Kidney (tissue), 14 donors: ENCODE data around the gene SLC1A2. TPM values are rescaled to one million over a fixed set of nuclear protein-coding genes. Genes with fewer than 3 reads are reported as not detected.

Experiments used
- DNase-seq, 5 donors: peaks; one replicate each; pipeline ENCODE4 v3.0.0-alpha.2; 2013 to 2020
- FAIRE-seq: peaks from 2 replicates; lab custom pipeline; 2012; peaks lifted over from hg19 to GRCh38; lab: Jason Lieb, UNC
- H3K27ac ChIP-seq, 2 donors: one replicate each; pipeline ENCODE4 v1.7.0; 2013; ENCODE audit warnings: low read depth in 2 of 2, low read length in 2 of 2, inconsistent platforms in 1 of 2
- H3K27me3 ChIP-seq: one replicate; pipeline ENCODE4 v1.7.1; 2013; ENCODE audit warnings: low read length, inconsistent platforms; ENCODE audit not compliant: control insufficient read depth, insufficient read depth
- H3K36me3 ChIP-seq, 3 donors: one replicate each; pipeline versions ENCODE4 v1.7.0 to v1.7.1; 2013; ENCODE audit warnings: low read length in 3 of 3, control low read depth in 1 of 3, inconsistent platforms in 1 of 3; ENCODE audit not compliant: insufficient read depth in 3 of 3, control insufficient read depth in 2 of 3
- H3K4me1 ChIP-seq, 3 donors: one replicate each; pipeline versions ENCODE4 v1.7.0 to v1.7.1; 2013; ENCODE audit warnings: low read length in 3 of 3, inconsistent platforms in 1 of 3, low read depth in 1 of 3; ENCODE audit not compliant: control insufficient read depth in 2 of 3, insufficient read depth in 2 of 3
- H3K4me3 ChIP-seq, 3 donors: one replicate each; pipeline versions ENCODE4 v1.7.0 to v1.8.1; 2013; ENCODE audit warnings: low read length in 3 of 3, control low read depth in 1 of 3, inconsistent platforms in 1 of 3
- H3K9ac ChIP-seq, 3 donors: one replicate each; pipeline versions ENCODE4 v1.7.0 to v1.7.1; 2013; ENCODE audit warnings: low read length in 3 of 3, control low read depth in 1 of 3, inconsistent platforms in 1 of 3
- H3K9me3 ChIP-seq, 3 donors: one replicate each; pipeline versions ENCODE4 v1.7.0 to v1.7.1; 2013; ENCODE audit warnings: low read length in 3 of 3, control low read depth in 1 of 3, inconsistent platforms in 1 of 3; ENCODE audit not compliant: control insufficient read depth in 2 of 3, insufficient read depth in 1 of 3
- intact Hi-C: fragments of 100-400 bp; cut with DNase I; formaldehyde crosslinking; loops from one replicate; pipeline ENCODE4 v1.11.1; 2022
- polyA plus RNA-seq: library from polyadenylated mRNA; stranded (reverse); fragments of 350-450 nt; fragmentation: Illumina TruSeq; extraction: RNeasy Lipid Tissue Mini Kit (QIAGEN cat#74804); gene quantifications from one replicate; pipeline ENCODE4 v1.2.3, GENCODE V29; 2014; ENCODE audit warnings: low read depth, low replicate concordance; ENCODE audit not compliant: insufficient read depth
- total RNA-seq: library from RNA; stranded (reverse); fragmentation: NEBNext Ultra II Directional; extraction: Animal tissue kit (Norgen Biotek cat#: 25700); gene quantifications from one replicate; pipeline ENCODE4 v1.2.1, GENCODE V29; 2021
- TF ChIP-seq, protein P1 (sequence below): IDR thresholded peaks from 3 replicates; pipeline ENCODE4 v1.5.1; 2012; ENCODE audit warnings: mild to moderate bottlenecking, moderate library complexity, borderline replicate concordance; ENCODE audit not compliant: insufficient read depth; ENCODE audit errors: extremely low read depth
- donor health status: control.
- donor health status: control.
- donor health status: control.
- donor health status: control.
- donor health status: control.
- donor health status: DM: yes; HTN: yes; CAD: no.
- donor health status: Normal renal cell carcinoma (clear cell type).

SLC1A2 gene
- total and polyA plus RNA-seq, 2 donors from 2014 or later, result 0.11 to 0.28 TPM

DNA sequence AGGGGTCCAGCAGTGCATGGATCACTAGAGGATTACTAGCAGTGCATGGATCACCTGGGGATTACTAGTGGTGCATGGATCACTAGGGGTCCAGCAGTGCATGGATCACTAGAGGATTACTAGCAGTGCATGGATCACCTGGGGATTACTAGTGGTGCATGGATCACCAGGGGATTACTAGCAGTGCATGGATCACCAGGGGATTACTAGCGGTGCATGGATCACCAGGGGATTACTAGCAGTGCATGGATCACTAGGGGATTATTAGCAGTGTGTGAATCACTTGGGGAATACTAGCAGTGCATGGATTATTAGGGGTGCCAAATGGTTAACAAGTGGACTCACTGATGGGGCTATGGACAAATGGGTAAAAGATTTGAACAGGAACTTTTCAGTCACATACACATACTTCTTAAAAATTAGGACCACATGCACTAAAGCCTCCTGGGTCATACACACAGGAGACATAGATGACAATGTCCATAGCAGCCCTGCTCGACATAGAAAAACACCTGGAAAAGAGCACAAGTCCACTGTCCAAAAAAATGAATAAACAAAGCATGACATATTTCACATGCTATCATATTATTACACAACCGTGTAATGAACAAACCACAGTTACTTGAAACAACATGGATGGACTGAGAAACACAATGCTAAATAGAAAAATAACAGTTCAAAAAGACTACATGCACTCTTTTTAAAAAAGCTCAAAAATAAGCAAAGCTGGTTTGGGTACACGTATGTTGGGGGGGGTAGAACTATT is 170.6 kb downstream of the SLC1A2 start:
- Histone ChIP-seq H3K27ac (no peak overlapping the region), H3K27me3 (no peaks in the 10 kb centered on the region), H3K4me3 (no peak overlapping the region), H3K4me1 (no peaks in the 10 kb centered on the region), H3K9me3 (no peaks in the 10 kb centered on the region), H3K36me3 (no peaks in the 10 kb centered on the region), H3K9ac (no peak overlapping the region)
- no peak for DNase-seq
- FAIRE-seq, result no peak
- TF ChIP-seq, protein P1, sequence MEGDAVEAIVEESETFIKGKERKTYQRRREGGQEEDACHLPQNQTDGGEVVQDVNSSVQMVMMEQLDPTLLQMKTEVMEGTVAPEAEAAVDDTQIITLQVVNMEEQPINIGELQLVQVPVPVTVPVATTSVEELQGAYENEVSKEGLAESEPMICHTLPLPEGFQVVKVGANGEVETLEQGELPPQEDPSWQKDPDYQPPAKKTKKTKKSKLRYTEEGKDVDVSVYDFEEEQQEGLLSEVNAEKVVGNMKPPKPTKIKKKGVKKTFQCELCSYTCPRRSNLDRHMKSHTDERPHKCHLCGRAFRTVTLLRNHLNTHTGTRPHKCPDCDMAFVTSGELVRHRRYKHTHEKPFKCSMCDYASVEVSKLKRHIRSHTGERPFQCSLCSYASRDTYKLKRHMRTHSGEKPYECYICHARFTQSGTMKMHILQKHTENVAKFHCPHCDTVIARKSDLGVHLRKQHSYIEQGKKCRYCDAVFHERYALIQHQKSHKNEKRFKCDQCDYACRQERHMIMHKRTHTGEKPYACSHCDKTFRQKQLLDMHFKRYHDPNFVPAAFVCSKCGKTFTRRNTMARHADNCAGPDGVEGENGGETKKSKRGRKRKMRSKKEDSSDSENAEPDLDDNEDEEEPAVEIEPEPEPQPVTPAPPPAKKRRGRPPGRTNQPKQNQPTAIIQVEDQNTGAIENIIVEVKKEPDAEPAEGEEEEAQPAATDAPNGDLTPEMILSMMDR, result no peak
- intact Hi-C loops, result no loop called here

DNA sequence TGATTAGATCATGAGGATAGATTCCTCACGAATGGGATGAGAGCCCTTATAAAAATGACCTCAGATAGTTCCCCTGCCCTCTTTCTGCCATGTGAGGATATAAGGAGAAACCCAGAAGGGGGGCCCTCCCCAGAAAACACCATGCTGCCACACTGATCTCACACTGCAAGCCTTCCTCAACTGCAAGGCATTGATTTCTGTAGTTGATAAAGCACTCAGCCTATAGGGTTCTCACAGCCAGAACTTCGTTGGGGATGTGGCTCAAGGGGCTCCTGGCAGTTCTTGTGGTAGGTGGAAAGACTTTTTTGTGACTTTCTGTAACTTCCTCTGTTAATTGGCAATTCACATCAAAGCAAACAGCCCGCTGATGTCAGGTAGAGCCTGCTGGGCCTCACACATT is 171.5 kb downstream of the SLC1A2 start:
- H3K9ac ChIP-seq, result no peak overlapping the region
- DNase-seq (no peak), FAIRE-seq (no peak)
- TF ChIP-seq, protein P1, result no peak
- H3K9me3 ChIP-seq, result no peaks in the 10 kb centered on the region
- no peaks in the 10 kb centered on the region for H3K4me1 ChIP-seq
- H3K4me3 ChIP-seq, result no peak overlapping the region
- H3K27ac ChIP-seq, result no peak overlapping the region
- H3K27me3 ChIP-seq, result no peaks in the 10 kb centered on the region
- no peaks in the 10 kb centered on the region for H3K36me3 ChIP-seq
- intact Hi-C loops, result no loop called here

DNA sequence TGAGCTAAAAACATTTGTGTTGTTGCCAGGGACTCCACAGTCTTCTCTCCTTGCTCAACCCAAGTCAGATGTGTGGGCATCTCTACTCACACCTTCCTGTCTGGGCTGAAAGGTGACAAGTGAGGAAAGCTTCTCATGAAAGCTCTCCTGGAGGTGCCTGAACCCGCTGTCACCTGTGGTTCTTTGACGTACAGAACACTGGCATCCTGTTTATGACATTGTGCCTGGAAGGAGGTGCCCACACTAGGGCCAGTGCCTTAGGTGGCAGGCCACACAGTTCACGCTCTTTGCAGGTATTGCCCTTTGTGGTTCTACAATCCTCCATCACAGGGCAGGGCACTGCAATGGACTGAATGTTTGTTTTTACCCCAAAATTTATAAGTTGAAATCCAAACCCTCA is 171.9 kb downstream of the SLC1A2 start:
- no peak overlapping the region for H3K27ac ChIP-seq
- intact Hi-C loops, result no loop called here

More for the DNA sequence above, 171.9 kb downstream of the SLC1A2 start:
- no peak overlapping the region for H3K9ac ChIP-seq
- TF ChIP-seq, protein P1, result no peak
- FAIRE-seq, result no peak
- H3K36me3 ChIP-seq, result no peaks in the 10 kb centered on the region
- H3K27me3 ChIP-seq, result no peaks in the 10 kb centered on the region
- no peak overlapping the region for H3K4me3 ChIP-seq
- H3K4me1 ChIP-seq, result no peaks in the 10 kb centered on the region
- no peaks in the 10 kb centered on the region for H3K9me3 ChIP-seq
- DNase-seq, result no peak
